HG02981 (cell line): ENCODE results near the gene CYFIP1.

ENCODE experiments used
- ATAC-seq: cut with Tn5 transposase; IDR thresholded peaks from one replicate; pipeline ENCODE4 v1.9.1; 2021; ENCODE audit warnings: mild to moderate bottlenecking, moderate library complexity; ENCODE audit not compliant: unreplicated experiment

CYFIP1 gene

DNA sequence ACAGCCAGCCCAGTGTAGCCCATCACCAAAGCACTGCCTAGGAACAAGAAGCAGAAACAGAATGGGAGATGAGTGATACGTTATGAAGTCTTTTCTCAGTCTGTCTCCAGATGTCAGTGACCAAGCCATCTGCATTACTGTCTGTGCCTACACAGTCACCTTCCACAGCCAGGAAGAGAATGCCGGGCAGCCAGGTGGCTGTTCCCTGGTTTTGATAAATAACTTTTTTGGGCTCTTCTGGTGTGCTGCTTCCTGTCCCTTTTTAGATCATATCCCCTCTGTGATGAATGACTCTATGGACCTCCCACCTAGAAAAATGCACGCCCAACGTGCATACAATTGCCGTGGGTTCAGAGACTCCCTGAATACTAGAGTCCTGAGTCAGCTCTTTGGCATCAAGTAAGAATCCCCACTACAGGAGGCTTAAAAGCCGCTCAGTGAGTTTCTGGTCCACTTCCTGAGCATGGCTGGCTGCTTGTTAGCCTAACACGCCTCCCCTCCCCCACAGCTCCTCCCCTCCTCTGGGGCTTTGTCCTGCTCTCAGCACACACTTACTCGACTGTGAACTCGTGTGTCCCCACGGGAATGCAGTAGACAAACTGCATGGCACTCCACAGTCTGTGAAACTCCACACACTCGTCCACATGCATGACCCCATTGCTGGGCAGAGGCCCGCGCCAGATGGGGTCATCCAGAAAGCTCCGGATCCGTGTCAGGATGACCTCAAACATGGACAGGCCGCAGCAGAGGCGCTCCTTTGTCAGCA is 107.0 kb downstream of the CYFIP1 start:
- no peak for ATAC-seq

DNA sequence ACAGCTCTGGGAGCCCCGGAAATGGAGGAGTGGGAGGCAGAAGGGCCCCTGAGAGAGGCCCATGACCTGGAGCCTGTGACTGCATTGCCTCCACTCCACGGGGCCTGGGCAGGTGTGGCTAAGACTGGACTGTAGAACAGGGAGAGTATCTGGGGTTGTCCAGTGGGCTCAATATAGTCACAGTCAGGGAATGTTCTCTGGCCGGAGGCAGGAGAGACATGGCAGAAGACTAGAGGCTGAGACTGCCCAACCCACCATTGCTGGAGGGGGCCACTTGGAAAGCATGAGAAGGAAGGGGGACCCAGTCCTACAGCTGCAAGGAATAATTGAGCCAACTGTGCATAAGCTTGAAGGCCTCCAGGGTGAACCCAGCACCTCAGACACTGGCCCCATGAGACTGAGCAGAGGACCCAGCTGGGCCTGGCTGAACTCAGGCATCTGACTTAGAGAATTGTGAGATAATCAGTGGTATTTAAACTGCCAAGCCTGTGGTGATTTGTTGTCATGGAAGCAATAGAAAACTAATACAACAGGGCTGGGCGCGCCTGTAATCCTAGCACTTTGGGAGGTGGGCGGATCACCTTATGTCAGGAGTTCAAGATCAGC is 108.6 kb downstream of the CYFIP1 start:
- no peak for ATAC-seq

DNA sequence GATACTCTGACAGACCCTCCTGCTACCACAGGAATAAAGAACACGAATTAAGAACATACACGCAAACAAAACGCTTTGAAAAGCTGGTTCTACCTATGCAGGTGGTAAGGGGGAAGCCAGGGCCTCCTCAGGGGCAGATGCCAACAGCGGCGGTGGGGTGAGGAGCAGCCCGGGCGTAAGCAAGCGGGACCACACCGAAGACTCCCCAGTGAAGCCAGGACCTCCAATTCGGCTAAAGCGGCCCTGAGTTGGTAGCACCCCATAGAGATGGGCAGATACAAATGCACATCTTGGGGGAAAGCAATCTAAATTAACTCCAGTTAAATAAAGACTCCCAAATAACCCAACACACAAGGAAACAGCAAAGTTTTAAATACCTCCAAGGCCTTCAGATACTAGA is 109.3 kb downstream of the CYFIP1 start:
- ATAC-seq = no peak

DNA sequence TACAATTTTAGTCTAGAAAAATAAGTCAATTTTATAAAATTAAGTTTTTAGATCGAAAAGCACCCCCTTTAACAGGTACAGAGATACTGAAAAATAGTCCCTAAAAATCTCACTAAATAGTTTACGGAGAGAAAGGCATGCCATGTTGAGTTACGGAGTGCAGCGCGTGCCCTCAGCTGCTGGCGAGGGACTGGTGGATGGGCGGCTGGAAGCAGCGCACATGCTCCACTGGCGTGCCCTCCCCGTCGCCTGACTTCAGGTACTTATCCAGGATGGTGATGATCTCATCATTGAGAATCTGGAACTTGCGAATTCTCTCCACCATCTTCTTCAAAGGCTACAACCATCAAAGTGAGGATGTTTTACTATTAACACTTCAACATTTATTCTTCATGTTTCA is 110.3 kb downstream of the CYFIP1 start:
- no peak for ATAC-seq

DNA sequence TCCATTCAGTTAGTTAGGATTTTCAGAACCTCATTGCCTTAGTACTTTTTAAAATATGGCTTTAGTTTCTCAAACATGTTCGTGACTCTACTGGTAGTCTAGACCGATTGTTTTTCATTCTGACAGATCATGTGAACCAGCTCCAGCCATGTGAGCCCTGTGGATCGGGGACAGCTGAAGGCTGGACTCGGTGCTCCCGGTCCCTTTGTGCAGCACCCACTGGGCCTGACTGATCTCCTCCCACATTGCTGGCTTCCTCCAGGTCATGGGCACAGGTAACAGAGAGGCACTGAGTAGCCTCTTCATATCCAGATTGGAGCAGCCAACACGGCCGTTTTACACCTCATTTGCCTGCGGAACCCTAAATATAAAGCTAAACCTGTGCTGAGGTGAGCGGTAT is 111.2 kb downstream of the CYFIP1 start:
- ATAC-seq = no peak

DNA sequence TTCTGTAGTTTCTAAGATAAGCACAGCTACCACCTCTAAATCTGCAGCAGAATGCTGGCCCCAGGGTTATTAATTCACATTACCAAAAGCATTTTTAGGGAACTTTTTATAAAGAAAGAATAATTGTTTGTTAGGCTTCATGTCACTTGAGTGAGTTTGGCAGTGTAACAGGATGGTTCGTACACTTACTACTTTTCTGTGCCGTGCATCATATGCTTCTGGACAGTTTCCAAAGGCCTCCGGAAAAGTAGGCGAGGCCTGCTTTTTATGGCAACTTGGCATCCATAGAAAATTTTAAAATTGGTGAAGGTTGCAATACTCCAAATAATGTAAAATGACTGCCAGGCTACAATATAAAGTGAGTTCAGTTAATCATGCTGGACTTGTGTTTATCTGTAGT is 111.7 kb downstream of the CYFIP1 start:
- ATAC-seq = no peak

DNA sequence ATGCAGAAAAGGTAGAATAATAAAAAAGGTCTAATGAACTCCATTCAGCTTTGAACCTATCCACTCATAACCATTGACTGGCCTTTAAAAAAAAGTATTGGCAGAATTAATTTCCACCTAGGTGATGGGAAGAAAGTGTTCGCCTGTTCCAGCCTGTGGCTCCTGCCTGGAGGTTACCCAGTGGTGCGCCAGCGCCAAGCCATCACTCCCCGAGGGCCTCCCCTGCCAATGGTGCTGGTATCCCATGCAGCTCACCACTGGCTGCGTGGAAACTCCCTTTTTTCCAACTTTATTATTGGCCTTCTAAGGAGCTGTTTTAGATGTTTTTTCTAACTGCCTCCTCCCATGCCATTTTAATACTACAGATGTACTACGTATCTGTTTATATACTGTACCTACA is 112.3 kb downstream of the CYFIP1 start:
- ATAC-seq = no peak

DNA sequence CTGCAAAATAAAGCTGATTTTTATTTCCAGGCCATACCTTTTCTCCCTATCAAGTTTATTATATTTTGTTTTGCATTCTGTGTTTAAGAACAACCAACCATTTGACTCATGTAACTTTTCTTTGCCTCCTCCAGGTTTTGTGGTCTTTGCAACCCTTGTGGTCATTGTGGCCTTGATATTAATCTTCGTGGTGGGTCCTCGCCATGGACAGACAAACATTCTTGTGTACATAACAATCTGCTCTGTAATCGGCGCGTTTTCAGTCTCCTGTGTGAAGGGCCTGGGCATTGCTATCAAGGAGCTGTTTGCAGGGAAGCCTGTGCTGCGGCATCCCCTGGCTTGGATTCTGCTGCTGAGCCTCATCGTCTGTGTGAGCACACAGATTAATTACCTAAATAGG is 114.1 kb downstream of the CYFIP1 start:
- no peak for ATAC-seq

DNA sequence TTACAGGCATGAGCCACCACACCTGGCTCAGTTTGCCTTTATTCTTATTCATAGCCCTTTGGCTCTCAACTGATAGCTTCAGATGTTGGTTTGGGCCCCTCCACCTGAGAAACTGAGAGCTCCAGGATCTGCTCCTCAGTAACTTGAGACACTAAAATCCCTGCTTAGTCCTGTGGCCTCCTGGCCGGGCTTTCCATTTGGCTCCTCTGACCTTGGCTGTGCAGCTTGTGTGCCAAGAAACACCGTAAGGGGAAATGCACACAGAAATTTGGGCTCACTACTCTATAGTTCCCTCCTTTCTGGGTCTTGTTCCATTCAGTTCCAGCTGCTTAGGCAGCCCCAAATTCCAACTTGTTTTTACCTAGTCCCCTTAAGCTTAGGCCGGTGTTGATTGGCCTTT is 116.8 kb downstream of the CYFIP1 start:
- no peak for ATAC-seq

DNA sequence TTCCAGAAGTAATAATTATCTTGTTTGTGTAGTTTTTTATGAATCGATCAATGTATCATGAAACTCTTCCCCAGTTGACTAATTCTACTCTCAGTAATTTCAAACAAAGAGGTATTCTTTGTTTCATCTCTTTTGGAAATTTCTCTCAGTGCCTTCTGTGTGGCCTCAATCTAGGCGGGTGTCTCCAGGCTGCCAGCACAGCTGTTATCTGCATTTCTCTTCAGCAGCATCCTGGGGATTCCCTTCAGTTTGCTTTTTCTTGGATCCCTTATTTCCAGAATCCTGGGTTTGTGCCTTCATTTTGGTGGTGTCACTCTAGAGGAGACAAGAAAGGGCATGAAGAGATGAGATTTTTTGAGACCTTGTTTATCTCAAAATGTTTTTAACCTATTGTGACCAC is 119.0 kb downstream of the CYFIP1 start:
- no peak for ATAC-seq

DNA sequence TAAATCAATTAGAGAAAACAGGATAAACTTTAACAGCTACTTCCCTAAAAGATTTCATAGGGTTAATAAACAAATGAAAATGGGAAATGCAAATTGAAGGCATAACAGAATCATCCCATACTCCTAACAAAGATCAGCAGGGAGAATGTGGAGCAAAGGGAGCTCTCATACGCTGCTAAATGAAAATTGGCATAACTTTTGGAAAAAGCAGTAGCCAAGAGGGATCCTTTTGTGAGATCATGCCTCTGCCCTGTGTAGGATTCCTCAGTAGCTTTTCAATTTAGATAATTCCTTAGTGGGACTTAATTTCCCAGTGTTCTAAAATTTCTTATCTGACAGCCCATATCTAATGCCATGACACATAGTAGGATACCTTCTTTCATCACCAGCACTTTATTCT is 123.5 kb downstream of the CYFIP1 start:
- ATAC-seq = no peak

DNA sequence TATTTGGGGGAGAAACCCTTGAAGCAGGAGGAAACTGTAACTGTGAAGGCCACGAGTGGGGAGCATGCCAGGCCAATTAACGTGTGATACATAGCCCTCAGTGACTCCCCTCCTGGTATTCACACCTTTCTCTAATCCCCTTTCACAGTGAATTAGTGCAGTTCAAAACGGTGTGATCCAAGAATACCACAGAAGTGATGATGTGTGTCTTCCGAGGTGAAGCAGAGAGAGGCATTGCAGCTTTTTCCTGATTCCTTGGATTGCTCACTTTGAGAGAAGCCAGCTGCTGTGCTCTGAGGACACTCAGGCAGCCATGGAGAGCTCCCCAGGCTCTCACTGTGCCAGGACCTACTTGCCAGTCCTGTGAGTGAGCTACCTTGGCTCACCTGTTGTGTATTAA is 124.4 kb downstream of the CYFIP1 start:
- no peak for ATAC-seq

DNA sequence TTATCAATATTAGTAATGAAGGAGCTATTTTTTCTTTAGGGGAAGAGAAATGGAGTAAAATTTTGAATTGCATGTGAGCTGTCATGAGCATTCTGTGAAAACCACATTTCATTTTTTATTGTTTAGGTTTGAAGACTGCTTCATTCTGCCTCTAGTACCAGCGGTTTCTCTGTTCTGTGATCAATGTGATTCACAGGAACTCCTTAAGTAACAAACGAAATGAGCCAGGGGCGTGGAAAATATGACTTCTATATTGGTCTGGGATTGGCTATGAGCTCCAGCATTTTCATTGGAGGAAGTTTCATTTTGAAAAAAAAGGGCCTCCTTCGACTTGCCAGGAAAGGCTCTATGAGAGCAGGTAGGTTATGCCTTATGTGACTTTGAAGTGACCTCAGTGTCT is 128.7 kb downstream of the CYFIP1 start:
- ATAC-seq = no peak

DNA sequence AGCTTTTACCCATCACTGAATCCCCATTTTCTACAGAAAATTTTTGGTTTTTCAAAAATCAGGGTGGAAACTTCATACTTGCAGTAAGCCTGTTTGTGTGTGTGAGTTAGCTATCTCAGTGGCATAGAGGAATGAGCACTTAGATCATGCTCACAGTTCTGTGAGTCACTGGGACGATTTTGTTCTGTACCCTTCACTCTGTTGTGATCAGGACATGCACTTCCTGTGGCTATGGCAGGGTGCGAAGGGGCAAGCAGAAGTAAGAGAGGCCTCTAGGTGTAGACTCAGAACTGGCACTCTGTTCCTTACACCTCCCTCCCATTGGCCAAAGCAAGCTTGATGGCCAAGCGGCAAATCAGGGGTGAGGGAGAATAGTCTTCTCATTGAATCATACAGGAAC is 130.1 kb downstream of the CYFIP1 start:
- no peak for ATAC-seq

DNA sequence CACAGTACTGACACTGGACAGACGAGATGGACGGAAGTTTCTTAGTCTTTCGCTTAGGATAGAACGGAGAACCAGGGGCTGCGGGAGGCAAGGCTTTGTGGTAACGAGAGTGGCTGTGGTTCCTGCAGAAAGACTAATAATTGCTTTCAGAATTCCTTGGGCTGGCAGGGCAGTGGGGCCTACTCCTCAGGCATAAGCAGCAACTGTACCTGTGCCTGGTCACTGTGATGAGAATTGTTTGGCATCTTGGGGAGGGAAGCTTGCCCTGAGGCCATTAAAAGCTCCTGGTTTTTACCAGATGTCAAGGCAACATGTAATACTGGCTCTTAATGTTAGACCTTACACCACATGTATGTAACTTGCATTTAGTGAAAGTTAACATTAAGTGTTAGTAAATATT is 134.1 kb downstream of the CYFIP1 start:
- ATAC-seq = no peak

DNA sequence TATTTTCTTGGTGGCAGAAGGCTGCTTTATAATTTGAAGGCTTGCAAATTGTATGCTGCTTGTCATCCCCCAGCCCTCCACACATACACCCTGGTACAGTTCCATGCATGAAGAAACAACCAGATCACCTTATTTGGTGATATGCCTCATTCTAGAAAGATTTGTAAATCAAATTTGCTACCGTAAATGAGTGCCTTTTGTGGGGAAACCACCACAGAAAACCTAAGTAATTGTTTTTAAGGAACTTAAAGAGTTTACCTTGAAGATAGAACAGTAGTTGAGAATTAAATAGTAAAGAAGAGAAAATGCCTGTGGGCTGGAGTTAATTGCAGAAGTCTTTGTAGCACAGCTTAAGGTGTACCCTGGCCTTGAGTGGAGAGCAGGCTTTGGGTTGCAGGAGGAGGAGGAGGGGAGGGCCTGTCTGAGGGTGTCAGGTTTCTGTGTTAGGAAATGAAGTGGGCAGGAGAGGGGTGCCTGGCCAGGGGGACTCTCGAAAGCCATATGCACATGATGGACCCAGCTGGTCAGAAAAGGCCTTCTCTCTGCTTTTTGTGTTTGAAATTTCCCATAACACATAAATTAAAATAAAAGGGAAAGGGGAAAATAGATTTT is 134.8 kb downstream of the CYFIP1 start:
- no peak for ATAC-seq

DNA sequence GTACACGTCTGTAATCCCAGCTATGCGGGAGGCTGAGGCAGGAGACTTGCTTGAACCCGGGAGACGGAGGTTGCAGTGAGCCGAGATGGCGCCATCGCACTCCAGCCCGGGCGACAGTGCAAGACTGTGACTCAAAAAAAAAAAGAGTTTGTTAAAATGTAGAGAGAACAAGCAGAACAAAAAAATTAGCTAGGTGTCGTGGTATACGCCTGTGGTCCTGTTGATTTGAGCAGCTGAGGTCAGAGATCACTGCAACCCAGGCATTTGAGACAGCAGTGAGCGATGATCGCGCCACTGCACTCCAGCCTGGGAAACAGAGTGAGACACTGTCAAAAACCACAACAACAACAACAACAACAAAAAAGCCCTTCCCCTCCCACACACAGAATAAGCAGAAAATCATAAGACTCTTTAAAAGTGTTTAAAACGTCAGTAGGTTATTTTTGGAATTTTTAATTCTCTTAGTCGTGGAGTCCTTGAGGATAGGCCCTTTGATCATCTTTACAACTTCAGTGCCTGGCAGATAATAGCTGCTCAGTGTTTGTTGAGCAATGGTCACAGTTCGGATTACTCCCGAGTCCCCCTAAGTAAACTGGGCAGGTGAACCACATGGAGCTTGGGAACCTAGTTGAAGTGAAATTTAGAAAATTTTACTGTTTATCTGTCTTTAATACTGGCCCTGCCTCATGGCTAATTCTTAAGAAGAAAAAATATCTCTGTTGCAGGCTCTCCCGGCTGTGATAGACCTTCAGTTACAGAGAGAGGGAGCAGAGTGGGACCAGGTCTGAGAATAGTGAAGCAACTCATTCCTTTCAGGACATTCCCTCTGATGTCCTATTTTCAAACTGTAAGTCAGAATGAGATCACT is 135.5 kb downstream of the CYFIP1 start:
- no peak for ATAC-seq

DNA sequence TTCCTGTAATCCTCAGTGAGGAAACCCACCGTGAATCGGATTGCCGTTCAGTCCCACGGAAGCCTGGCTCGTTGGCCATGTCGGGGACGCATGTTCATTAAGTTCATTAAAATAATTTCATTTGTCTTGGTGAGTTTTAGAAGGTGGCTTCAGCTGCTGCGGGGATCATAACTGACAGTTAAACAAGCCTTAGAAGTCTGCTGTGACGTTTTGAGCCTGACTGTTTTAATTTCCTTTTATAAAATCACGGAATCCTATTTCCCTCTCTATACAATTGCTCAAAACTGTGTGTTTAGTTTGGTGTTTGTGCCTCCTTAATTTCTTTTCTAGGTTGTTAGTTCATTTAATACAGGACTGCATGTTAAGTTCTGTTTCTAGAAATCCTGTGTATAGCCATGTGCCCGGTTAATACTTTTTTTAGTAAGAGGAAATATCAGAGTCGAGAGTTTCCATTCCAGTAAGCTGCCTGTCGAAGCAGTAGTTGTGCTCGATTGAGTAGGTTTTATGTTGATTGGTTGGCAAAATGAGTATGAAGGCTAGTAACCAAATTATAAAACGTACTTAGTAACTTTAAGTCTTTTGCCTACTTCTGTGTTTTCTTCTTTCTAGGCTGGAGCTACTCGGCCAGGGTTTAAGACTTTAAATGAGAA is 141.0 kb downstream of the CYFIP1 start:
- no peak for ATAC-seq

DNA sequence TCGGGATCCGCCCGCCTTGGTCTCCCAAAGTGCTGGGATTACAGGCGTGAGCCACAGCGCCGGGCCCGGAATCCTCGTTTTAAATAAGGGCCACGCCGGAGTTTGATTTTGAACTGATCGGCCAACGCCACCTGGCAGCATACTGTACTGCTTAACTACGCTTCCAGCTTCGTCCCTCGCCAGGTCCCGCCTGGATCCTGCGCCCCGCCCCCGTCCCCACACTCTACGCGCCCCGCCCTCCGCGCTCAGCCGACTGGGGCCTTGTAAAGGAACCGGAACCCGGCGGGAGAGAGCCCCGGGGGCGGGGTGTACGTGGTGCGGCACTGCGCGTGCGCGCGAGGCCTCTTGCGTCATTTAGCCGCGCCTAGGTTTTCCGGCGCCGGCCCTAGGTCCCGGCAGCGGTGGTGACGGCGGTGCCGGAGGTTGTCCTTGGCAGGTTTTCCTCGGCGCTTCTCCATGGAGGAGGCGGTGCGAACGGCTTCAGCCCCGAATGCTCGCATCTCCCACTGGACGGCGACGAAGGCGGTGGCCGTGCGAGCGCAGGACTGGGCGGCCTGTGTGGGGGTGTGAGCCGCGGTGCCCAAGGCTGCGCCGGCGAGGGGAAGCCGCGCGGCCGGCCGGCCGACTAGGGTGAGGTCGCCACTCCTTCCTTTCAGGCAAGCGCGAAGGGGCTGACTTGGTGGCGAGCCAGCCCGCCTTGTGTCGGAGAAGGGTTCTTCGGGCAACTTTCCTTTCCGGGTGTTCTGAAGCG is 141.7 kb downstream of the CYFIP1 start, which contains the start of gene NIPA2:
Gene NIPA2, plus strand, starts transcription at position 375 of the 751 bp plus-strand sequence. CDS start 13,066 bp downstream, outside the sequence.
- peak; percentile 81 for ATAC-seq

DNA sequence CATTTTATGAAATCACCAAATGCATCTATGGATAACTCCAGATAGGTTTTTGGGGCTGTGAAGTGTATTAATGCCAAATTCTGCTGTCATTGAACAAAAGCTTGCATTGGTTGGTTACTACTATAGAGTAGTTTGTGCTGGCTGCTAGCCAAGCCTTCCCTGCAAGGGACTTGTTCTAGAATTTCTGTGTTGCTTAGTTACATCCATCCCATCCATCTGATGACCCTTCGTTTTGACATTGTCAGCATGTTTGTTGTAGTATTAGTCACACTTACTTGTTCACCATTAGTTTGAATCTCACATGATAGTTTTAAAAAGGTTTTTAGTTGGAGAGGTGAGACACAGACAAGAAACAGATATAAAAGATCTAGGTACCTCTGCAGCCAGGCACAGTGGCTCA is 148.7 kb downstream of the CYFIP1 start:
- no peak for ATAC-seq
